ENCODE results near the gene RPUSD4.

- TF ChIP-seq EZH2phosphoT487 (IDR thresholded peaks at IDR 0.05; ENCODE audit: insufficient read depth, low read depth) (no peak), EZH2 (IDR thresholded peaks at IDR 0.05; ENCODE audit: insufficient read depth, poor library complexity, severe bottlenecking) (no peak)
These were observed 14.0 kb downstream of the RPUSD4 start for GRCh38 chr11:126197277-126197939.
